HUDEP-2 (cell line): ENCODE data around the gene HLA-DRB5.
"Not testable (repeated sequence)": the region's sequence is repeated elsewhere in the genome, so short reads cannot be mapped to it uniquely, and the experiment has no call there.

Experiments
- DNase-seq, 76 experiments: peaks; one replicate each; lab custom pipeline; 2025; ENCODE audit not compliant: unreplicated experiment in 76 of 76; lab: John Stamatoyannopoulos, UW

The HLA-DRB5 gene

DNA sequence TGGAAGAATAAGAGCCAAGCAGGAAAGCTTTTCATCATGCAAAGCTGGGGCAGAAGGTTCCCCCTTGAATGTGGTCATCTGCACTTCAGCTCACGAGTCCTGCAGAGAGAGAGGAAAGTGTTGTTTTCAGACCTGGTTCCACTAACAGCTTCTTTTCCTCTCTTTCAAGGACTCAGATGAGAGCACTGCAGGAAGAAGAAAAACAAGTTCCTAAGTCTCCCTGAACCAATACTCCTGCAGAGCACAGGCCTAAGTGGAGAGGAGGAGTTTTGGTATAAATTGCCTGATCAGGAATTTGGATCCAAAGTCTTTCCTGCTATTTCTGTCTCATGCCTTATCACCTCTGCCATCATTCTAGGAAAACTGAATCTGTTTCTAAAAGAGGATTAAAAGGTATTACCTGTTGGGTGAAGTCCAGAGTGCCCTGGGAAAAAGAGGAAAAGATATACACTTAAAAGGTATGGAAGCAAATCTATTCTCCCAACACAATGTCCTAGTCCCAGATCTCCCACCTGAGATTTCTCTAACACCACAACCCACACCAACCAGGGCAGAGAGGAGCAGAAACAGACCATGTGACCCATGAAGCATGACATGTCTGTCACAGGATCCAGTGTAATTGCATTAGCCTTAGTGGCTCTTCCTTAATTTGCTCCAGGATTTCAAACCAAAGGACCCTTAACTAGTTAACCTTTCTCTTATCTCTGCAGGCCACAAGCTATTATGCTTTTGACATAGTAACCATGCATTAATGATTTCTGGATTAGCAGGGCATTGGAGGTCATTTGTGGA lies 12.2 kb downstream of the HLA-DRB5 start:
- no peak for DNase-seq

DNA sequence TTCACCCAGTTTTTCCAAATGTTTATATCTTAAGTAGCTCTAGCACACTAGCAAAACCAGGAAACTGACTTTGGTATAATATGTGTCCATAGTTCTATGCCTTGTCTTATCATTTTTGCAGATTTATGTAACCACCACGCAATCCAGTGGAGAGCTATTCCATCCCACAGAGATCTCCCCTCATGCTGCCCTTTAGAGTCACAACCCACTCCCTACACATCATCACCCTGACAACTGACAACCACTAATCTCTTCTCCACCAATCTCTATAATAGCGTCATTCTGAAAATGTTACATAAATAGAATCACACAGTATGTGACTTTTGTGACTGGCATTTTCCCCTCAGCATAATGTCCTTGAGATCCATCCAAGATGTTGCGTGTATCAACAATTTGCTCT lies 29.1 kb downstream of the HLA-DRB5 start:
- DNase-seq: no peak

DNA sequence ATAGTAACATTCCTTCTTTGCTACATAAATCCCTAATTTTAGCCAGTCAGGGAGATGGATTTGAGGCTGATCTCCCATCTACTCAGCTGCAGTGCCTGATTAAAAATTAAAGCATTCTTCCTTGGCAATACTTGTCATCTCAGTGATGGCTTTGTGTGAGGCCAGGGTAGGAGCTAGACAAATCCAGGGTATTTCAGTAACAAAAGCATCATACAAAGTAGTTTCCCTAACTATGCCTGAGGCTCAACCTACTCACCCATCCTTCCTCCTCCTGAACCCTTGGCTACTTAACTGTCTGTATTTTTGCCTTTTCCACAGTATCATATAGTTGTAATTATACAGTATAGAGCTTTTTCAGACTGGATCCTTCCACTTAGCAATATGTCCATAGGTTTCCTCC lies 37.7 kb downstream of the HLA-DRB5 start:
- no peak for DNase-seq

DNA sequence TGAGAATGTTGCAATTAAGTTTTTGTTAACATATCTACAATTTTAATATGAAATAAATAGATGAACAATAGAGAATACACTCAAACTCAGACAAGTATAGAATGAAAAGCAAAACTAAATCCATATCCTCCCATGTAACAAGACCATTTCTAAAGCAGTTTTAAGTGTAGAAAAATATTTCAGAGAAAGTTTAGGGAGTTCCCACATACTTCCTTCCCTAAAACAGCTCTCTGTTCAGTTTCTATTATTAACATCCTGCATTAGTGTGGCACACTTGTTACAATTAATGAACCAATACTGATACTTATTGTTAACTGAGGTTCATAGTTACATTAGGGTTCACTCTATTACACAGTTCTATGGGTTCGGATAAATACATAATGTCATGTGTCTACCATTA lies 38.4 kb downstream of the HLA-DRB5 start:
- DNase-seq: no peak

DNA sequence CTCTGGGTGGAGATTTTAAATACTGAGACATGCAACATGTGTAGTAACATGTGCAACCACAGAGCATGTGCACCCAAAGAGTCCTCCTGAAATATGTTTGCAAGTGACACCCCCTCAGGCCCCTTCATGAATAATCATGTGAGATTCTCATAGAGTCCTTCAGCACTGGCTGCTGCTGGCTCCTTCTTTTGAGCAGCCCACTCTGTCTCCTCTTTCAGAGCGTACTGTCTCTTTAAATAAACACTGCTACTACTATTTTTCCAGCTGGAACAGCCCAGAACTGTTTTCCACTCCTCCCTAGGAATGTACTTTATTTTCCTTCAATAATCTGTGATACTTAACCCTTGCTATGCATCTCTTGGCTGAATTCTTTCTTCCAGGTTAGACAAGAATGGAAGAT lies 42.0 kb downstream of the HLA-DRB5 start:
- no peak for DNase-seq

DNA sequence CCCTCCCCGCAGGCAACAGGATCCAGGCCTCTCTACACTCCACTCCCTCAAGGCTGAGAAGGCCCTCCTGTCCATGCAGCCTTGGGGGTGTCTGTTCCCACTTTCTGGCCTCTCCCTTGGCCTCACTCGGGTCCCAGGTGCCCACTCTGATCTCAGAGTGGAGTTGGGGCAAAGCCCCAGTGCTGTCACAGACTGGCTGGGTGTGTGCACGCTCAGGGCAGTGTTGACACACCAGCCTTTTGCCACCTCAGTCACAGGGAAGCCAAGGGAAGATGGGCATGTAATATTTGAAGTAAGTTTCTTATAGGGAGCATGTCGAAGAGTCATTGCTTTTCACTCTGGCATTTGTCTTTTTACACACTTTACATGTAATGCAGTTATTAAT lies 45.5 kb downstream of the HLA-DRB5 start:
- no peak for DNase-seq

DNA sequence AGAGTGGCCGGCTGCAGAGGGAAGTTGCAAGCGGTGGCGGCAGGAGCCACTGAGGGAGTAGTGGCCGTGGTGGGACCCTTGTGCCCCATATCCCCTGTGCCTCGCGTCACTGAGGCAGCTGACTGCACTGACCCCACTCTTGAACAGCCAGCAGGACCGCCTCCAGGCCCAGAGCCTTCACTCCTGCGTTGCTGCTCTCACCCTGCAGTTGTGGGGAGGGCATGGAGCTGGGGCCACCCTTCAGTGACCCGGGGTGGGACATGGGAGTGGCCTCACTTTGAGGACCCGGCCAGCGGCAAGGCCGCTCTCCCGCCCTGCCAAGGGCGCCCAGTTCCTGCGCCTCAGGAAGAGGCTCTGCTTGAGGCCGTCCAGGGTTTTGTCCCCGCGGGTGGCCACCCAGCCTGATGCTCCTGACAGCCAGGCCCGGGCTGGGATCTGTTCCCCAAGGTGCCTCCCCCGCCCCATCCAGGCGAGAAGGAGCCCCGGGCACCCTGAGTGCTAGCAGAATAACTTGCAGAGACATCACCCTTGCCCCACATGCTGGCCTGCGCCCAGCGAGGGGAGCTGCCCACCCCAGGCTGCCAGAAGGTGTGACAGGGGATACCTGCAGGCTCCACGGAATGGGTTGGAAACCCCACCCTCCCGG lies 46.0 kb downstream of the HLA-DRB5 start:
- DNase-seq: no peak

DNA sequence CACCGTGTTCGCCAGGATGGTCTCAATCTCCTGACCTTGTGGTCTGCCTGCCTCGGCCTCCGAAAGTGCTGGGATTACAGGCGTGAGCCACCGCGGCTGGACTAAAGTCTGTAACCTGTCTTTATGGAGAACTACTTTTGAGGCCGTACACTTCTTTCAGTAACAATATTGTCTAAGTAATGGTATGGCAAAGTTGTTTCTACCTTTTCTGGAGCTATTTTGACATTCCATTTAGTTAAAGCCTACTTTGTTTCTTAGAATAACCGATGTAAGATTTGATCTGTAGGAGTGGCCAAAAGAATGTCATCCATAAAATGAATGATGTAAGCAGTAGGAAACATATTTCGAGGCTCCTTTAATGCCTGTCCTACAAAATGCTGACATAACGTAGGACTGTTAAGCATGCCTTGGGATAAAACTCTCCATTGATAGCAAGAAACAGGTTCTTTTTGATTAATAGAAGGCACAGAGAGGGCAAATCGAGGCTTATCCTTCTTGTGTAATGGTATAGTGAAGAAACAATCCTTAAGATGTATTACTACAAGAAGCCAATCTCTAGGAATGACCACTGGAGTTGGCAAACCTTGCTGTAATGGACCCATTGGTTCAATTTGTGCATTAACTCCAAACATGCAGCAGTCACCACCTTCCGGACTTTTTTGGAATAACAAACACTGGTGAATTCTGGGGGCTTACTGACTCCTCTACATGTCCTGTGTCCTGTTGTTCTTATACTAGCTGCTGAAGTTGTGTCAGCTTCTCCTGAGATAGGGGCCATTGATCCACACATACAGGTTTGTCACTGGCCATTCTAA lies 54.5 kb downstream of the HLA-DRB5 start:
- DNase-seq: no peak

DNA sequence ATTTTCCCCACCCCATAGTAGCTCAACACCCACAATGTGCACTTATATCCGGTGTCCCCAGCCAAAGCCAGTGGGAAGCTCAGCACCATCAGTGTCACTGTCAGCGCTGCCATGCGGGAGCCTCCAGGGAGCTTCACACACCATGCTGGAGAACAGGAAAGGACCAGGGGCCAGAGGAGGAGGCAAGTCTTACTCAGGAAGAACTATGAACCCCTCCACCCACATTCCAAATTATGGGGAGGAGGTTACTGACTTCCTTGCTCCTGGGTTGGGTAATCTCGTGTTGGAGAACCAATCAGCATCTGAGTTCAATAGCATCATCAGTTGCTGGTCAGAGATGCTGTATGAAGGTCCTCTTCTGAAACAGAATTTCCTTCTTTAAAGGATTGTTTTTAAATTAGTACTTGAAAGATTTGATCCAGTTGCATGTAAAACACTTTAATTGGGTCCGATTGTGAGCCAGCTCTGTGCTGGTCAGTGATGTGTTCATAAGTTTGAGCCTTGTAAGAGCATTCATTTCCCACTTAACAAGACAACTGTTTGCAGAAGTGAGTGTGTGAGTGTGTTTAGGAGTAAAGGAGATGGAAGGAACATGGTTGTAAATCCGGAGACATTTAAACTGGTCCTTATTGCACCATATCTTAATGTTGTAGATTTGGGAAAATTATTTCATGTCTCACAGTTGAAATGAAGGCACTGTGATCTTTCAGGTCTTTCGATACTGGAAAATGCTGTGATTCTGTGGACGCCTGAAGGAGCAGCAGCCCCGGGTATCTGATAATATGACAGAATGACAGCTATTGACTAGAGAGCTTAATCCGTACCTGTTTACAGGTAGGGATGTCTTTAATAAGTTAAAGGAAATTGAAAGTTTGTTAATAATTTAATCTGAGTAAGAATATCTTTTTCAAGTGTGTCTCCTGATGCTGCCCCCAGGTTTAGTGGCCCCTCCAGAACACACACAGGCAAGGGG lies 56.4 kb downstream of the HLA-DRB5 start:
- DNase-seq: not testable (repeated sequence)

DNA sequence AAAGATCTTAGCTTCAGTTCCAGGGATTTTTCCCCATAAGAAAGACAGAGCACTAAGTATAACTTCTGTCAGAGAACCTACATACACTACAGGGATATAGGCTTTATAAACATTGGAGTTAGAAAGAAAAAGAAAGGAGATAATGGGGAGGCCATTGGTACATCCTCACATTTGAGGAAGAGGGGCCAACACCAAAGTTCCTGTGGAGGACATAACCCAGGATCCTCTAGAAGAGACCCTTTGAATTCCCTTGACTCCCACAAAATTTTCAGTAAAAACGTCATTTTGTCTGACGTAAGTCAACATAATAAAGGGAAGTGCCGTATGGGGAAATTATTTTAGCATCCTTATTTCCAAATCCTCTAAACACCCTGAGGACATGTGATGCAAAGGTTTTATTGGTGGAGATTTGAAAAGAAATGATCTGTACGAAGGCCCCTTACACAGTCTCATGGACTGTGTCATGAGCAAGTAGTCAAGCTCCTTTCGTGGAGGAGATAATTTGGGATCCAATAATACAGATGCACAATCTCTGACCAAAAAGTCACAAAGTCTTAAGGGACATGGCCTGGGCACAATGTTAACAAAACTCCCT lies 57.2 kb downstream of the HLA-DRB5 start:
- DNase-seq: no peak

DNA sequence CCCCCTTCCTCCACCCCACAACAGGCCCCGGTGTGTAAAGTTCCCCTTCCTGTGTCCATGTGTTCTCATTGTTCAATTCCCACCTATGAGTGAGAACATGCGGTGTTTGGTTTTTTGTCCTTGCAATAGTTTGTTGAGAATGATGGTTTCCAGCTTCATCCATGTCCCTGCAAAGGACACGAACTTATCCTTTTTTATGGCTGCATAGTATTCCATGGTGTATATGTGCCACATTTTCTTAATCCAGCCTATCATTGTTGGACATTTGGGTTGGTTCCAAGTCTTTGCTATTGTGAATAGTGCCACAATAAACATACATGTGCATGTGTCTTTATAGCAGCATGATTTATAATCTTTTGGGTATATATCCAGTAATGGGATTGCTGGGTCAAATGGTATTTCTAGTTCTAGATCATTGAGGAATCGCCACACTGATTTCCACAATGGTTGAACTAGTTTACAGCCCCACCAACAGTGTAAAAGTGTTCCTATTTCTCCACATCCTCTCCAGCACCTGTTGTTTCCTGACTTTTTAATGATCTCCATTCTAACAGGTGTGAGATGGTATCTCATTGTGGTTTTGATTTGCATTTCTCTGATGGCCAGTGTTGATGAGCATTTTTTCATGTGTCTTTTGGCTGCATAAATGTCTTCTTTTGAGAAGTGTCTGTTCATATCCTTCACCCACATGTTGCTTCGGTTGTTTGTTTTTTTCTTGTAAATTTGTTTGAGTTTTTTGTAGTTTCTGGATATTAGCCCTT lies 62.2 kb downstream of the HLA-DRB5 start:
- DNase-seq: not testable (repeated sequence)
